Effector memory CD4-positive, alpha-beta T cell (primary cell): ENCODE measurements around the gene PATJ.

Source experiments
- DNase-seq, 3 donors: peaks; one replicate each; pipeline ENCODE4 v3.0.0-alpha.2; 2020
- H3K27ac ChIP-seq: 2 replicates; pipeline ENCODE4 v1.7.0; 2013; ENCODE audit warnings: mild to moderate bottlenecking, low read length, moderate library complexity; ENCODE audit not compliant: insufficient read depth, poor library complexity, severe bottlenecking
- H3K27me3 ChIP-seq: replicated peaks from 2 replicates; pipeline ENCODE4 v1.7.0; 2013; ENCODE audit warnings: mild to moderate bottlenecking, low read length; ENCODE audit not compliant: insufficient read depth, control insufficient read depth, poor library complexity, severe bottlenecking
- H3K36me3 ChIP-seq: 2 replicates; pipeline ENCODE4 v1.7.0; 2013; ENCODE audit warnings: mild to moderate bottlenecking, low read length, moderate library complexity; ENCODE audit not compliant: control insufficient read depth, insufficient read depth
- H3K4me1 ChIP-seq: 2 replicates; pipeline ENCODE4 v1.7.0; 2013; ENCODE audit warnings: low read length, mild to moderate bottlenecking; ENCODE audit not compliant: control insufficient read depth, insufficient read depth, poor library complexity, severe bottlenecking
- H3K4me3 ChIP-seq: 2 replicates; pipeline ENCODE4 v1.7.0; 2013; ENCODE audit warnings: low read length, low read depth, mild to moderate bottlenecking; ENCODE audit not compliant: insufficient read depth, poor library complexity, severe bottlenecking
- H3K9me3 ChIP-seq: 2 replicates; pipeline ENCODE4 v1.7.0; 2013; ENCODE audit warnings: mild to moderate bottlenecking, low read length, moderate library complexity; ENCODE audit not compliant: control insufficient read depth

PATJ gene

DNA sequence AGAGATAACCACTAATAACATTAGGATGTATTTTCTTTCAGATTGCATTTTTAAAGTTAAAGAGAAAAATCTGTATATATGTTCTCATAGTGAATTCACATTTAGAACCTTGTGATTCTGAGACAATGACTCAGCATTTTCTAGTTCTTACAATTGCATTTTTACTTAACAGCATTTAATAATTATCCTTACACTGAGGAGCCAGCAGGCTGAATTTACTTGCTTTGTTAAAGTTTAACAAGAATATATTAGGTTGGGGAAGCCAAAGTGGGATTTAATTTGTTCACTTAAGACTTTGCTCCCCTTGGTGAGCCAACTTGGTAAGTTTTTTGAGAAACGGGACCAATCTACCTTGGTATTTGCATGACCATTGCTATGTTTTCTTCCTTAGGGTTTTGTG, 4.5 kb downstream of the PATJ start:
- no peak overlapping the region for H3K4me3 ChIP-seq
- H3K27me3 ChIP-seq, result no peaks in the 10 kb centered on the region
- H3K36me3 ChIP-seq, result no peaks in the 10 kb centered on the region
- no peak overlapping the region for H3K27ac ChIP-seq
- peaks cover 4% of the 10 kb centered on the region for H3K4me1 ChIP-seq
- DNase-seq, result no peak
- H3K9me3 ChIP-seq, result no peaks in the 10 kb centered on the region

DNA sequence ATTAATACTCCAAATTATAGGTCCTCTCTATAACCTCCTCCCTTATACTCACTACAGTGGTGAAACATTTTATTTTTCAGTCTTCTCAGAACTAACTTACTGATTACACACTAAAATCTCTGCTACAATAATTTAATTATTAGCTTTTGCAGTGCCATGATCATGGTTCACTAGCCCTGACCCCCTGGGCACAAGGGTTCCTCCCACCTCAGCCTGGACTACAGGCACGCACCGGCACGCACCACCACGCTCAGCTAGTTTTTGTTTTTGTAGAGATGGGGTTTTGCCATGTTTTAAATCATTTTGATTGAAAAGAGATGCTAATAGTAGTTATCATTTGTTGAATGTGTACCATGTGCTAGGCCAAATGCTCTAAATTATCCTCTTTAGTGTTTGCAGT, 6.3 kb downstream of the PATJ start:
- H3K36me3 ChIP-seq, result no peaks in the 10 kb centered on the region

DNA sequence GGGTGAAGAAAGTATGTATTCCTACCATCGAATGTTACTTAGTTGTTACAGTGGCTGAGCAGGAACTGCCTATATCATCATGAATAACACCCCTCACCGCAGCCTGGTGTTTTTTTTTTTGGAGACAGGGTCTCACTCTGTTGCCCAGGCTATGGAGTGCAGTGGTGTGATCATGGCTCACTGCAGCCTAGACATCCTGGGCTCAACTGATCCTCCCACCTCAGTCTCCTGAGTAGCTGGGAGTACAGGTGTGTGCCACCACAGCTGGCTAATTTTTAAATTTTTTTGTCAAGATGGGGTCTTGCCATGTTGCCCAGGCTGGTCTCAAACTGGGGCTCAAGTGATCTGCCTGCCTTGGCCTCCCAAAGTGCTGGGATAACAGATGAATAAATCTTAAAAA, 7.3 kb downstream of the PATJ start:
- Histone ChIP-seq H3K36me3 (no peaks in the 10 kb centered on the region), H3K27me3 (no peaks in the 10 kb centered on the region), H3K4me1 (no peaks in the 10 kb centered on the region), H3K9me3 (no peaks in the 10 kb centered on the region), H3K4me3 (no peak overlapping the region), H3K27ac (no peak overlapping the region)
- DNase-seq, result no peak

More for the DNA sequence above, 6.3 kb downstream of the PATJ start:
- DNase-seq, result no peak
- H3K27me3 ChIP-seq, result no peaks in the 10 kb centered on the region
- H3K27ac ChIP-seq, result no peak overlapping the region
- no peak overlapping the region for H3K4me3 ChIP-seq
- H3K4me1 ChIP-seq, result no peaks in the 10 kb centered on the region
- H3K9me3 ChIP-seq, result no peaks in the 10 kb centered on the region

DNA sequence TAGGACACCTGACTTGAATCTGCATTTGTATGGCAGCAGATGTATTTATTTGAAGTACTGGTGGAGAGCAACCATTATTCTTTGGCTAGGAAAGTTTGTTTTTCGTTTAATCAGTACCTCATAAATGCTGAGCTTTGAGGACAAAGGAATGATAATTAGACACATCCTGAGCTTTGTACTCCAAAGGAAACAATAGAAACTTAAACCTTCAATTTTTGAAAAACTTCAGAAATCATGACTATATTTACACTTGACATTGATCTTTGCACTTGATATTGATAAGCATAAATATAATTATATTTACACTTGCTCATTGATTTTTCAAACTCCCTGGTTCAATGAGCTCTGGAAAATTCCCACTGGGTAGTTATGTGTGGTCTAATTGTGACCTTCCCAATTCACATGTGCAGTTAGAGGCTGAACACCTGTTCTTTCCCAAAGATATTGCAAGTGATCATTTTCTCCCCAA, 10.7 kb downstream of the PATJ start:
- H3K9me3 ChIP-seq, result no peaks in the 10 kb centered on the region
- no peaks in the 10 kb centered on the region for H3K27me3 ChIP-seq

DNA sequence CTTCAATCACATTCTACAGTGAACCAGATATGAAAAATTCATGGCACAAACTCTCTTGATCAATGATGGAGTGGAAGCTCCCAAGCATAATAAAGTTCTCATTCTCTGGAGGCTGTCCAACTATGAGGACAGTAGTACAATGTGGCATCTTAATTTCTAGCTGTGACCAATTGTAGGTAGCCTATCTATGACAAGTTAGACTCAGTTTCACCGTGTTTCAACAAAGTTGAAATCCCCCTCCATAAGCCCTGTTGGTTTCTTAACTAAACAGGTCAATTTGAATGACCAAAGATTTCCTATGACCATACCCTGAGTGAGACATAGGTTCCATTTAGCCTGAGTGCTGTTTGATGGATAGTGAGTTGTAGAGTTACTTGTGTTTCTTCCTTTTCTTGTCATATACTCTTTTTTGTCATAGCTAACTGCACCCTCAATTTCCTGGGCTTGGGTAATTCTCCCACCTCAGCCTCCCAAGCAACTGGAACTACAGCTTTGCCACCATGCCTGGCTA, 11.8 kb downstream of the PATJ start:
- no peak for DNase-seq
- H3K27ac ChIP-seq, result no peak overlapping the region
- no peaks in the 10 kb centered on the region for H3K27me3 ChIP-seq
- no peaks in the 10 kb centered on the region for H3K9me3 ChIP-seq
- H3K4me3 ChIP-seq, result no peak overlapping the region
- H3K4me1 ChIP-seq, result no peaks in the 10 kb centered on the region
- H3K36me3 ChIP-seq, result no peaks in the 10 kb centered on the region

More for the DNA sequence above, 10.7 kb downstream of the PATJ start:
- Histone ChIP-seq H3K4me3 (no peak overlapping the region), H3K4me1 (no peaks in the 10 kb centered on the region), H3K27ac (no peak overlapping the region), H3K36me3 (no peaks in the 10 kb centered on the region)
- no peak for DNase-seq

DNA sequence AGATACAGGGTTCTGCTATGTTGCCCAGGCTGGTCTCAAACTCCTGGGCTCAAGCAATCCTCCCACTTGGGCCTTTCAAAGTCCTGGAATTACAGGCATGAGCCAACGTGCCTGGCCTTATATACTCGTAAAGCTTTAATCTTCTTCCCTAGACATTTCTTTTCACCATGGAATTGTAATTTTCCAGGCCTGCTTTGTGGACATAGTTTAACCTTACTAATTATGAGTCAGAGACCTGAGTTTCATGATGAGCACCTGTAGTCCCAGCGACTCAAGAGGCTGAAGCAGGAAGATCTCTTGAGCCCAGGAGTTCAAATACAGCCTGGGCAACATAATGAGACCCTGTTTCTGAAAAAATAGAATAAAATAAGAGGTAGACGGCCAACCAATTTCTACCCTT, 12.3 kb downstream of the PATJ start:
- Histone ChIP-seq H3K4me1 (no peaks in the 10 kb centered on the region), H3K9me3 (no peaks in the 10 kb centered on the region), H3K27me3 (no peaks in the 10 kb centered on the region), H3K36me3 (no peaks in the 10 kb centered on the region), H3K4me3 (no peak overlapping the region), H3K27ac (no peak overlapping the region)
- no peak for DNase-seq

DNA sequence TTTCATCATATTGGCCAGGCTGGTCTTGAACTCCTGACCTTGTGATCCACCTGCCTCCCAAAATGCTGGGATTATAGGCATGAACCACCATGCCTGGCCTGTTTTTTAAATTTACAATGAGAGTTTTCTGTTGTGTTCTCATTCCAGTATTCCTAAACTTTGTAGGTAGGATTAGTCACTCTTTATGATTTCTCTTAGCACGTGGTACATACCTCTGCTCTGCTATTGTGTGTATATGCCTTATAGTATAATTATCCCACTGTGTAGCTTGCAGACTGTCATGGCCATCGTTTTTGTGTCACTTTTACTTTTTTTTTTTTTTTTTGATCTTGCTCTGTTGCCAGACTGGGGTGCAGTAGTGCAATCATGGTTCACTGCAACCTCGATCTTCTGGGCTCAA, 14.5 kb downstream of the PATJ start:
- Histone ChIP-seq H3K36me3 (no peaks in the 10 kb centered on the region), H3K4me1 (no peaks in the 10 kb centered on the region), H3K9me3 (no peaks in the 10 kb centered on the region), H3K27ac (no peak overlapping the region), H3K4me3 (no peak overlapping the region), H3K27me3 (no peaks in the 10 kb centered on the region)
- no peak for DNase-seq

DNA sequence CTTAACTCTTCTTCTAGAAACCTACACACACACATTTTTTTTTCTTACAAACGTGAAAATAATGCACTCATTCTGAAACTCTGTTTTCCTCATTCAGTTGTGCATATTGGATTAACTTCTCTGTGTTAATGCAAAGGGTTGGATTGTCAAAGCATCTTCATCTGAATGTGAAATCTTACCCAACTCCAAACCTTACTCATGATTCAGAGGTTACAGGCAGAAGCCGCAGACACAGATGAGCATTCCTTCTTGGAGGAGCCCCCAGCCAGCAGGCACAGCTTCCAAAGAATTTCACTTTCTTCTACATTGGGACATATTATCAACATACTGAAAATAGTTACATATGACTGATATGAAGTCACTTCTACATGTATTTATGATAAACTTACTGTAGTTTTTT, 15.7 kb downstream of the PATJ start:
- Histone ChIP-seq H3K9me3 (no peaks in the 10 kb centered on the region), H3K4me1 (no peaks in the 10 kb centered on the region), H3K27me3 (no peaks in the 10 kb centered on the region), H3K27ac (no peak overlapping the region), H3K4me3 (no peak overlapping the region), H3K36me3 (no peaks in the 10 kb centered on the region)
- no peak for DNase-seq

DNA sequence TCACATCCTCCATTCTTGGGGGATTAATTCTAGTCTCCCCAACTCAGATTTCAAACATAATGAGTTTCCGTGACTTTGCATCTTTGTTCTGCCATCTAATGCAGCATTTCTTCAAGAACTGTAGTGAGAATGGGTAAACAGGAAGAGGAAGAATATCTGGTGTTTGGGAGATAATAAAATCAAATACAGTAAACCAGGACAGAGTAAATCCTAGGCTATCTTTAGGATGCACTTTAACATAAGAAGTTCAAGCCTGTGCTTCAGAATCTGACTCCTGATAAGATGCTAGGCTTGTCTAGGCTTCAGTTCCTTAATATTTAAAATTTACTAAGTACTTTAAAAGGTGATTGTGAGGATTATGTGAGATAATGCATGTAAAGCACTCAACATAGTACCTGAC, 27.9 kb downstream of the PATJ start:
- H3K4me3 ChIP-seq, result no peak overlapping the region
- H3K27me3 ChIP-seq, result no peaks in the 10 kb centered on the region
- no peak for DNase-seq
- no peaks in the 10 kb centered on the region for H3K4me1 ChIP-seq
- H3K9me3 ChIP-seq, result no peaks in the 10 kb centered on the region
- no peak overlapping the region for H3K27ac ChIP-seq
- H3K36me3 ChIP-seq, result peaks cover 19% of the 10 kb centered on the region

DNA sequence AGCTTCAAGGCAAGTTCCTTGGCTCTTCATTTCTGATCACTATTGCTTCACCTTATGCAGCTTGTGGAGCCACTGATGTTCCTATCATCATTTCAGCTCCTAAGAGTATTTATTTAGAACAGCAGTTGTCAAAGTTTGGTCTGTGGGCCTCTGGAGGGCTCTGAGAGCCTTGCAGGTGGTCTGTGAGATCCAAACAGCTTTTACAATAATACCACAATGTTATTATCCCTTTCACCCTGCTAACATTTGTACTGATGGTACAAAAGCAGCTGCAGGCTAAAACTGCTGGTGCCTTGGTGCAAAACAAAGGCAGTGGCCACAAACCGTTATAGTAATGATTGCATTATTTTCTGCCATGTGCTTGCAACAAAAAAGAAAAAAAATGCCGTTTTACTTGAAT, 33.8 kb downstream of the PATJ start:
- no peak for DNase-seq
- H3K36me3 ChIP-seq, result peaks cover 6% of the 10 kb centered on the region

More for the DNA sequence above, 33.8 kb downstream of the PATJ start:
- H3K9me3 ChIP-seq, result no peaks in the 10 kb centered on the region
- peaks cover 6% of the 10 kb centered on the region for H3K4me1 ChIP-seq
- no peaks in the 10 kb centered on the region for H3K27me3 ChIP-seq
- H3K4me3 ChIP-seq, result no peak overlapping the region
- H3K27ac ChIP-seq, result no peak overlapping the region
